PFSK-1 (cell line): ENCODE data around the gene HID1.

ENCODE experiments used
- FOXP2 ChIP-seq: optimal IDR thresholded peaks from 2 replicates; pipeline ENCODE3; 2011; ENCODE audit warnings: borderline replicate concordance, control low read depth, inconsistent platforms; ENCODE audit not compliant: insufficient read depth; ENCODE audit errors: extremely low read length, extremely low read depth
- POLR2AphosphoS5 ChIP-seq: IDR thresholded peaks from 2 replicates; pipeline ENCODE4 v1.6.1; 2012; ENCODE audit warnings: low read depth, mild to moderate bottlenecking, control low read depth, low read length, moderate library complexity
- SIN3A ChIP-seq: IDR thresholded peaks from 2 replicates; pipeline ENCODE4 v1.6.1; 2012; ENCODE audit warnings: mild to moderate bottlenecking, low read length, moderate library complexity, borderline replicate concordance; ENCODE audit not compliant: insufficient read depth
- TAF1 ChIP-seq: IDR thresholded peaks from 2 replicates; pipeline ENCODE4 v1.6.1; 2012; ENCODE audit warnings: low read length, control low read depth, borderline replicate concordance; ENCODE audit not compliant: insufficient read depth
- TF ChIP-seq, protein P1 (sequence below), 2 experiments: IDR thresholded peaks; 2 replicates each; pipeline versions ENCODE4 v1.6.1 to v1.8.0; 2011 to 2012; ENCODE audit warnings: low read depth in 2 of 2, low read length in 2 of 2, control low read depth in 1 of 2, inconsistent platforms in 1 of 2, mild to moderate bottlenecking in 1 of 2, moderate library complexity in 1 of 2; ENCODE audit not compliant: insufficient read depth in 1 of 2

HID1 gene

DNA sequence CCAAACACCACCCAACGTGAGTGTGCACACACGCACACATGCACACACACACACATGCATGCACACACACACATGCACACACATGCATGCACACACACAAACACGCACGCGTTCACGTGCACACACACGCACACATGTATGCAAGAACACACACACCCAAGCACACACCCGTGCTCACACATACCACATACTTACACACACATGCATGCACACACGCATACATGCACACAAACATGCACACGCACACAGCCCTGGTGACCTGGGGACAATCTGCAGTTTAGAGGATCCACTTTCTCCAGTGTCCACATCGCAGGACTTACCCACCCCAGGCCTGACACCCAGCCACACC, 55.7 kb downstream of the HID1 start:
- TF ChIP-seq FOXP2: no peak

DNA sequence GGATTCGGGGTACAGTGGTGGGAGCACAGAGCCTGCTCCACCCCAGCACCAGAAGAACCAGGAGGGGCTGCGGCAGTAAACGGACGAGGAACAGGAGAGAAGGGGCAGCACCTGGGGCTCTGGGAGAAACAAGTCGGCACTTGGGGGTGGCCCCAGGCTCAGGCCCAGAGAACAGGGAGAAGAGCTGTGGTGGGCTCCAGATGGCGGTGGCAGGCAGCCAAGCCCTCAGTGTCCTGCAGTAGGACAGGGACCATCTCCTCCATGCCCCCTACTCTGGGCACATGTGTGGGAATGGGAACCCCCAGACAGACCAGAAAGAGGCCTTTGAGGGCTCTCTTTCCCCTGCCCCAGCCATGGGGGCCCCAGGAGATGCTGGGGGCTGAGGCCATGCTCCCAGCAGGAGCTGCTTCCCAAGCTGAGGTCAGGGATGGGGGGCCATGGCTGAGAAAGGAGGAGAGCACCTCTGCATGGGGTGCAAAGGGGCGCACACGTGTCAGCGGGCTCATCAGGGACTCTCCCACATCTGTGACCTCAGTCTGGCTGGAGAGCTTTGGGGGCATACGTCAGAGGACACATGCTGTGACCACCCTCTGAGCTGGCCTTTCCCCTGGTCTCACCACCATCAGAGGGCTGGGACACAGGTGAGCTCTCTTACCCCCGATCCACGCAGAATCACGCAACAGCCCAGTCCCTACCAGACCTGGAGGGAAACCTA, 56.3 kb downstream of the HID1 start:
- TF ChIP-seq POLR2AphosphoS5: no peak
- TF ChIP-seq FOXP2: no peak
- no peak for TF ChIP-seq SIN3A
- TF ChIP-seq, protein P1, sequence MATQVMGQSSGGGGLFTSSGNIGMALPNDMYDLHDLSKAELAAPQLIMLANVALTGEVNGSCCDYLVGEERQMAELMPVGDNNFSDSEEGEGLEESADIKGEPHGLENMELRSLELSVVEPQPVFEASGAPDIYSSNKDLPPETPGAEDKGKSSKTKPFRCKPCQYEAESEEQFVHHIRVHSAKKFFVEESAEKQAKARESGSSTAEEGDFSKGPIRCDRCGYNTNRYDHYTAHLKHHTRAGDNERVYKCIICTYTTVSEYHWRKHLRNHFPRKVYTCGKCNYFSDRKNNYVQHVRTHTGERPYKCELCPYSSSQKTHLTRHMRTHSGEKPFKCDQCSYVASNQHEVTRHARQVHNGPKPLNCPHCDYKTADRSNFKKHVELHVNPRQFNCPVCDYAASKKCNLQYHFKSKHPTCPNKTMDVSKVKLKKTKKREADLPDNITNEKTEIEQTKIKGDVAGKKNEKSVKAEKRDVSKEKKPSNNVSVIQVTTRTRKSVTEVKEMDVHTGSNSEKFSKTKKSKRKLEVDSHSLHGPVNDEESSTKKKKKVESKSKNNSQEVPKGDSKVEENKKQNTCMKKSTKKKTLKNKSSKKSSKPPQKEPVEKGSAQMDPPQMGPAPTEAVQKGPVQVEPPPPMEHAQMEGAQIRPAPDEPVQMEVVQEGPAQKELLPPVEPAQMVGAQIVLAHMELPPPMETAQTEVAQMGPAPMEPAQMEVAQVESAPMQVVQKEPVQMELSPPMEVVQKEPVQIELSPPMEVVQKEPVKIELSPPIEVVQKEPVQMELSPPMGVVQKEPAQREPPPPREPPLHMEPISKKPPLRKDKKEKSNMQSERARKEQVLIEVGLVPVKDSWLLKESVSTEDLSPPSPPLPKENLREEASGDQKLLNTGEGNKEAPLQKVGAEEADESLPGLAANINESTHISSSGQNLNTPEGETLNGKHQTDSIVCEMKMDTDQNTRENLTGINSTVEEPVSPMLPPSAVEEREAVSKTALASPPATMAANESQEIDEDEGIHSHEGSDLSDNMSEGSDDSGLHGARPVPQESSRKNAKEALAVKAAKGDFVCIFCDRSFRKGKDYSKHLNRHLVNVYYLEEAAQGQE (IDR thresholded peaks at IDR 0.05; ENCODE audit: insufficient read depth in 1 of 2, low read depth in 2 of 2, low read length in 2 of 2): no peak
- TF ChIP-seq TAF1: no peak

DNA sequence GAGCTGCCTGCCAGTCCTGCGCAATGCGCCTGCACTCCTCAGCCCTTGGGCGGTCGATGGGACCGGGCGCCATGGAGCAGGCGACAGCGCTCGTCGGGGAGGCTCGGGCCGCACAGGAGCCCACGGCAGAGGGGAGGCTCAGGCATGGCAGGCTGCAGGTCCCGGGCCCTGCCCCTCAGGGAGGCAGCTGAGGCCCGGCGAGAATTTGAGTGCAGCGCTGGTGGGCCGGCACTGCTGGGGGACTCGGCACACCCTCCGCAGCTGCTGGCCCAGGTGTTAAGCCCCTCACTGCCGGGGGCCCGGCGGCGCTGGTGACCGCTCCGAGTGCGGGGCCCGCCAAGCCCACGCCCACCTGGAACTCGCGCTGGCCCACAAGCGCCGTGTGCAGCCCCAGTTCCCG, 65.5 kb downstream of the HID1 start:
- TF ChIP-seq POLR2AphosphoS5: no peak
- TF ChIP-seq FOXP2: no peak
- no peak for TF ChIP-seq TAF1
- TF ChIP-seq, protein P1 (IDR thresholded peaks at IDR 0.05; ENCODE audit: insufficient read depth in 1 of 2, low read depth in 2 of 2, low read length in 2 of 2): no peak
- TF ChIP-seq SIN3A: no peak

DNA sequence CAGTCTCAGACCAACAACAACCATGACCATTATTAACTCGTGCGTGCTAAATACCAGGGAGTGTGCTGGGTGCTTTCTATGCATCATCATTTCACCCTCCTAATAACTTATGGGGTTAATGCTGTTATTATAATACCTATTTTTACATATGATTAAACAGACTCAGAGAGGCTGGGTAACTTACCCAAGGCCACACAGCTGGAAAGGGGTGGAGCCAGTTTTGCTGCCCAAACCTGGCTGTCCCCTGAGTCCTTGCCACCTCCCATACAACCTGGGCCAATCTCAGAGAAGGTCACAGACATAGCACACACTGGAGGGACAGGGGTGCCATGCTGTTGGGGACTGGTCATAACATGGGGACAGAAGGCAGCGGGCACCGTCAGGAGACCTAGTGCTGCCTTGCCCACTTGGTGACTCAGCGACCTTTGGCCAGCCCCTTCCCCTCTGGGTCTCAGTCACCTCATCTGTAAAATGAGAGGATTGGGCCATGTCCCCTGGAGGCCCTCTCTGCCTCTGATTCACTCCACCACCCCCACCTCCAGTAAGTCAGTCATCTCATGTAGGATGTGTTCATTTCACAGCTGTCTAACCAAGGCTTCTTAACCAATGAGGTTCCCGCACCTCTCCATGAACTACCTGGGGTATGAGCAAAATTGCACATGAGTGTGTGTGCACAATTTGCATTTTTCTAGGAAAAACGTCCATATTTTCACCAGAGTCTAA, 67.7 kb downstream of the HID1 start:
- TF ChIP-seq TAF1 (no peak), POLR2AphosphoS5 (no peak), FOXP2 (no peak), SIN3A (no peak)
- TF ChIP-seq, protein P1 (IDR thresholded peaks at IDR 0.05; ENCODE audit: insufficient read depth in 1 of 2, low read depth in 2 of 2, low read length in 2 of 2): no peak

DNA sequence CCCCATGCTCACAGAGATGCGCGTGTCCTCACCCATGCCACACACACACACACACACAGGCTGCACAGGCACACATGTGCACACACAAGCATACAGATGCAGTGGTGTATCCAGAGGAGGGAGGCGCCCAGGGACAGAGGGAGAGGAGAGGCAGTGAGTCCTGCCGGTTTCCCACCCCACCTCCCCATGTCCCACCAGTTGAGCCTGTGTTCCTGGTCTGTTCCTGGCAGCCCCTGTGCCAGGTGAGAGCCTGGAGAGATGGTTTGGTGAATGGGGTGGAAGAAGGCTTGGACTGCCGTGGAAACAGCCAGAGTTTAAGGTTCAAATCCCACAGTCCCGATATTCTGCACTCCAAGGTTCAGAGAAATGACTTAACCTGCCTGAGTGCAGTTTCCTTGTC, 68.9 kb downstream of the HID1 start:
- TF ChIP-seq, protein P1 (IDR thresholded peaks at IDR 0.05; ENCODE audit: insufficient read depth in 1 of 2, low read depth in 2 of 2, low read length in 2 of 2): no peak
- TF ChIP-seq TAF1: no peak
- TF ChIP-seq FOXP2: no peak
- no peak for TF ChIP-seq SIN3A
- TF ChIP-seq POLR2AphosphoS5: no peak
